ENCODE results near the gene CNPY2.
"Not testable (repeated sequence)": the region's sequence is repeated elsewhere in the genome, so short reads cannot be mapped to it uniquely, and the experiment has no call there.

The CNPY2 gene

GRCh38 chr12:56326533-56326932 lies 10.7 kb upstream of the CNPY2 start:
- Histone ChIP-seq H3K4me3 (replicated peaks; ENCODE audit: low read depth, low read length) (no peak overlapping the region), H3K36me3 (ENCODE audit: control insufficient read depth, insufficient read depth, low read length) (peaks cover 19% of the 10 kb centered on the region), H3K27me3 (replicated peaks; ENCODE audit: control insufficient read depth, insufficient read depth, low read length) (no peaks in the 10 kb centered on the region)
- no peak for TF ChIP-seq CTCF (IDR thresholded peaks at IDR 0.05; ENCODE audit: insufficient read depth, low read length, poor library complexity, severe bottlenecking)
- DNase-seq (ENCODE audit: extremely low read depth, insufficient read length), result no peak

GRCh38 chr12:56326126-56326525 lies 10.3 kb upstream of the CNPY2 start:
- Histone ChIP-seq H3K36me3 (ENCODE audit: control insufficient read depth, insufficient read depth, low read length) (peaks cover 19% of the 10 kb centered on the region), H3K4me3 (replicated peaks; ENCODE audit: low read depth, low read length) (no peak overlapping the region), H3K27me3 (replicated peaks; ENCODE audit: control insufficient read depth, insufficient read depth, low read length) (no peaks in the 10 kb centered on the region)
- no peak for TF ChIP-seq CTCF (IDR thresholded peaks at IDR 0.05; ENCODE audit: insufficient read depth, low read length, poor library complexity, severe bottlenecking)
- no peak for DNase-seq (ENCODE audit: extremely low read depth, insufficient read length)

GRCh38 chr12:56324206-56324605 lies 8.4 kb upstream of the CNPY2 start:
- Histone ChIP-seq H3K36me3 (ENCODE audit: control insufficient read depth, insufficient read depth, low read length) (peaks cover 25% of the 10 kb centered on the region), H3K27me3 (replicated peaks; ENCODE audit: control insufficient read depth, insufficient read depth, low read length) (no peaks in the 10 kb centered on the region), H3K4me3 (replicated peaks; ENCODE audit: low read depth, low read length) (no peak overlapping the region)
- DNase-seq (ENCODE audit: extremely low read depth, insufficient read length), result no peak
- TF ChIP-seq CTCF (IDR thresholded peaks at IDR 0.05; ENCODE audit: insufficient read depth, low read length, poor library complexity, severe bottlenecking), result no peak

- not testable (repeated sequence) for H3K4me3 ChIP-seq (replicated peaks; ENCODE audit: low read depth, low read length); DNase-seq (ENCODE audit: extremely low read depth, insufficient read length); H3K27me3 ChIP-seq (replicated peaks; ENCODE audit: control insufficient read depth, insufficient read depth, low read length)
- peaks cover 19% of the 10 kb centered on the region for H3K36me3 ChIP-seq (ENCODE audit: control insufficient read depth, insufficient read depth, low read length)
Measured at GRCh38 chr12:56321610-56322009, 5.8 kb upstream of the CNPY2 start.

- Histone ChIP-seq H3K4me3 (replicated peaks; ENCODE audit: low read depth, low read length) (no peak overlapping the region), H3K27me3 (replicated peaks; ENCODE audit: control insufficient read depth, insufficient read depth, low read length) (no peaks in the 10 kb centered on the region), H3K36me3 (ENCODE audit: control insufficient read depth, insufficient read depth, low read length) (peaks cover 17% of the 10 kb centered on the region)
- no peak for TF ChIP-seq CTCF (IDR thresholded peaks at IDR 0.05; ENCODE audit: insufficient read depth, low read length, poor library complexity, severe bottlenecking)
- DNase-seq (ENCODE audit: extremely low read depth, insufficient read length), result no peak
Measured at GRCh38 chr12:56321027-56321426, 5.2 kb upstream of the CNPY2 start.

GRCh38 chr12:56317675-56318074 lies 1.9 kb upstream of the CNPY2 start:
- no peak for DNase-seq (ENCODE audit: extremely low read depth, insufficient read length)
- no peaks in the 10 kb centered on the region for H3K27me3 ChIP-seq (replicated peaks; ENCODE audit: control insufficient read depth, insufficient read depth, low read length)
- H3K36me3 ChIP-seq (ENCODE audit: control insufficient read depth, insufficient read depth, low read length), result peaks cover 16% of the 10 kb centered on the region
- no peak for TF ChIP-seq CTCF (IDR thresholded peaks at IDR 0.05; ENCODE audit: insufficient read depth, low read length, poor library complexity, severe bottlenecking)
- no peak overlapping the region for H3K4me3 ChIP-seq (replicated peaks; ENCODE audit: low read depth, low read length)
